RKO (cell line): ENCODE results near the gene SLC36A4.
"Not testable (repeated sequence)": the region's sequence is repeated elsewhere in the genome, so short reads cannot be mapped to it uniquely, and the experiment has no call there.

Source experiments
- DNase-seq: peaks from one replicate; pipeline ENCODE4 v3.0.0-alpha.2; 2016; ENCODE audit warnings: low spot score

SLC36A4 gene

DNA sequence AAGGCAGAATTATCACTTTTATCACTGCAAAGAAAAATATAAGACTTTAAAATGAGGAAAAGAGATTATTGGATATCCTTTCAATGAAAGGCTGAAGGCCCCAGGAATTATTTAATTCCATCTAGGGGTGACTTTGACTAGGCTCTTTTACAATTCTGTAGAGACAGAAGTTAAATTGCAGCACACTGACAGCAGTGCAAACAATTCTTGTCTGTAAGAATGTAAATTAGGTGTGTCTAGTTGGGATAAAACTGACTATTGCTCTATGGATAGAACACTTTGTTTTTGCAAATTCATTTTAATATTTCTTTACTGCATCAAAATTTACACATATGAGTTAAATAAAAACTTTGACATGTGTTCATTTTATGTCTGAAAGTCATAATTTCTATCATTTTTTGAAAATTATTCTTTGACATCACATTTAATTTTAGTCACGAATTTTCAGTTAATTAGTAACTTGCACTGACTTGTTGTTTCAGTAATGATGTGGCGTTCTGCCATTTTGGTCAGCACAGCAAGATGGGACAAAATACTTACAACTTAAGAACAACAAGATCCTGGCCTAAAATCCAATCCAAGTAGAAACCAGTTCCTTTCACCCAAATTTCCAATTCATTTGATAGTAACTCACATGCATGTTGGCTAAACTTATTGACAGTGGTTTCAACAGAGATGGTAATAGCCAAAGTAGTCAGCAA lies 75.1 kb downstream of the SLC36A4 start:
- no peak for DNase-seq

DNA sequence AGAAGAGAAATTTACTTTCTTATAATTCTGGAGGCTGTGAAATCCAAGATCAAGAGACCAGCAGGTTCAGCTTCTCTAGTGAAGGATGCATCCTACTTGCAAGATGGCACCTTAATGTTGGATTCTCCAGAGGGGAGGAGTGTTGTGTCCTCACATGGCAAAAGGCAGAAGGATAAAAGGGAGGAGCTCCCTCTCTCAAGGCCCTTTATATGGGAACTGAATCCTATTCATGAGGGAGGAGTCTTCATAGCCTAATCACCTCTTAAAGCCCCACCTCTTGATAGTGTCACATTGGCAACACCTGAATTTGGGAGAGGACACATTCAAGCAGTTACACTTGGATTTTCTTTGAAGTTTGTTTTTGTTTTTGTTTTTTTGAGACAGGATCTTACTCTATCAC lies 79.5 kb downstream of the SLC36A4 start:
- no peak for DNase-seq

DNA sequence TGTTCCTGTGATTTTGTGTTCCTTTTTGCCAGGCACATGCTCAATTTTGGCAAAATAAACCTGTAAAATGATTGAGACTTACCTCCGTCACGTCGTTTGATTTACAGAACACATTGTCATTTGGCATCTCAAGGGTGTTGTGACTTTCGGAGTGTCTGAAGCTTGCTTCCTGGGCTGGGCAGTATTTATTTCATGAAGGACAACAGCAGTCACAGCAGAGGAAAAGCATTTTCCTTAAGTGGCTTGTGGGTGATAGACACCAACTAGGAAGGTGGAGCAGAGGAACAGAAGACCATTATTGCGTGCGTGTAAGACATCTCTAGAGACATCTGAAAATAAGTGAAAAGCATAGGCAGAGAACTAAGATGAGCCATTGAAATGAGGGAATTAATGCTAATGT lies 80.2 kb downstream of the SLC36A4 start:
- DNase-seq = no peak

DNA sequence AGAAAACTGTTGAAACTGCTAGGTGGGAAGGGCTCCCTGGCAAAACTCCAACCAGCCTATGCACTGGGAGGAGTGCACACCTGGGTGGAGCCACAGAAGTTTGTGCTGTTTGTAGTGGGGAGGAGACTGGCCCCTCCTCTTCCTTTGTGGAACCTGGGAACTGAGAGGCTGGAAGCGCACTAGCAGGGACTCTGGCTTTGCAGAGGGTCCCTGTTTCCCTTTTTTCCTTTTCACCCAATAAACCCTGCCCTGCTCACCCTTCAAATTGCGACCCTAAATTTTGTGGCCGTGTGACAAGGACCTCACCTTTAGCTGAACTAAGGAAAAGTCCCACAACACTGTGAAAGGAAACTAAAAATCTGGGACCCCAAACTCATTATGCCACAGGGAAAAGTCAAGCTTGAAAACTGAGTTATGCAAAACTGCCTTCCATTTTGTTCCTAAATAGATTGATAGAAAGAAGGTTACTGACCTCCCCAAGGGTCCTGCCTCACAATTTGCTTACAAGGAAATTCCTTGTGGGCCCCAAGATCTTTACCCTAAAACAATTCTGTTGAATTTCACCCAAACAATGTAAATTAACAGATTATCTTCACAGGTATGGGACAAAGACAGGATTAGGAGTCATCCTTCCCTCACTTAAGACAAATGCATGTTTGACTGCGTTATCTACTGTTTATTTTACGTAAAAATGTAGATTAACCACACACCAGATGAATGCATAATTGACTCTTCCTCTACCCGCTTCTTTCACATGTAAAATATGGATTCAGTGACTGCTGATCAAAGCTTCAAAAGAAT lies 81.0 kb downstream of the SLC36A4 start:
- DNase-seq = no peak

DNA sequence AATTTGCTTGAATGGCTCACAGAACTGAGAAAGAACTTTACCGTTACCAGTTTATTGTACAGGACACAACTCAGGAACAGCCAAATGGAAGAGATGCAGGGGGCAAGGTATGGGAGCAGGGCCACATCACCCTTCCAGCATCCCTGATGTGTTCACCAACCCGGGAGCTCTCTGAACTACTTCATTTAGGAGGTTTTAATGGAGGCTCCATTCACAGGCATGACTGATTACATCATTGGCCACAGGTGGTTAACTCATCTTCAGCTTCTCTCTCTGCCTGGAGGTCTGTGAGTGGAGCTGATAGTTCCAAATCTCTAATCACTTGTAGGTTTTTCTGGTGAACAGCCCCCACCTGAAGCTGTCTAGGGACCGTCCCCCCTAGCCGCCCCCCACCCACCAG lies 83.5 kb downstream of the SLC36A4 start:
- DNase-seq = no peak

DNA sequence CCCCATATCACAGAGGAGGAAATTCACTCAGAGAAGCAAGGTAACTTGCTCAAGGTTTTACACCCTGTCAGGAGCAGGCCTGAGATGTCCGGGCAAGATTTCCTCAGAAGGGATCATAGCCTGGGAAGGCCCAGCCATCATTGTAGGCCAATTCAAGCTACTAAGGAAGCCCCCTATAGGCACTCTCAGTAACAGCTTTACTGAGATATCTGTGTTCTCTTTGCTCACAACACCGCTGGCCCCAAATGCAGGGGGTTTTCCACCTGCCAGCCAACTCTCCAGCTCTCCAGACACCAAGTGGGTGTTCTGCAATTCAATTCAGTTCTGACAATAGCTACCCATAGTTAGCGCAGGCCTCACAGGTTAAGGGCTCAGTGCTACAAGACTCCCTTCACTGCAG lies 84.0 kb downstream of the SLC36A4 start:
- no peak for DNase-seq

DNA sequence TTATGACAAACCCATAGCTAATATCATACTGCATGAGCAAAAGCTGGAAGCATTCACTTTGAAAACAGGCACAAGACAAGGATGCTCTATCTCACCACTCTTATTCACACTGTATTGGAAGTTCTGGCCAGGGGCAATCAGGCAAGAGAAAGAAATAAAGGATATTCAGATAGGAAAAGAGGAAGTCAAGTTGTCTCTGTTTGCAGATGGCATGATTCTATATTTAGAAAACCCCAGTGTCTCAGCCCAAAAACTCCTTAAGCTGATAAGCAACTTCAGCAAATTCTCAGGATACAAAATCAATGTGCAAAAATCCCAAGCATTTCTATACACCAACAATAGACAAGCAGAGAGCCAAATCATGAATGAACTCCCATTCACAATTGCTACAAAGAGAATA lies 86.6 kb downstream of the SLC36A4 start:
- DNase-seq = not testable (repeated sequence)

DNA sequence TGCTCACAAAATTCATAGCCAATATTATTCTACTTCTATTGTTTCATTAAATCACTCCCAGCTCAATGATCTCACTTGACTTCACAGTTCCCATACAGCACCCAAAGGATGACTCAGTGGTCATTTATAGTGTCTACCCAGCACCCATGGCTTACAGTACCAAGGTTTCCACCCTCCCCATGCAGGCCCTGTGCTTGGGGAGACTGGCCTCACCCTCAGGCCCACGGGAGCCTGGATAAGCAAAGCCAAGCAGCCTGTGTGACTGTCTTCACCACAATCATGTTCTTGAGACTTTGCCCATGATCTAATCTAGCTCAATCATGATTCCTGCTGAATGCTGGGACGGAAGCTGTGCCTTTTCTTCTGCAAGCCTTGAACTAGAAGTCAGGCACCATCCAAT lies 97.6 kb downstream of the SLC36A4 start:
- DNase-seq = no peak

DNA sequence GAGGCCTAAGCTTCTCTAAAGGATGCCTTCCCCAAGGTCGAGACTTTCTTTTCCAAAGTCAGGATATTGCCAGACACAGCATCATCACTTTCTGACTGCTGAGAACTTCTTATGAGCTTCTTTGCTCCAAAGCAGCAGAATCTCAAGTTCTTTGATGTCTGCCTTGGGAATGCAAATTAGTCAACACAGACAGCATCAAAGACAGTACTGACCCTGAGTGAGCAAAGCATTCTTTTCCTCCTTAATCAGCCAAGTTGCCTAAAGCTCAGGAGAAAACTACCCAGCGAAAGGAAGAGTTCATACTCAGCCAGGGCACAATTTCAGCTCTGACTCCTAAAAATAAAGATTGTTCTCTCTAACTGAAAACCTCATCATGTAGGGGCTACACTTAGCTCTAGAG lies 98.0 kb downstream of the SLC36A4 start:
- DNase-seq = no peak
